ENCODE measurements around the gene DIS3L2. TPM values are rescaled to one million over a fixed set of nuclear protein-coding genes. Genes with fewer than 3 reads are reported as not detected.
"Not testable (repeated sequence)": the region's sequence is repeated elsewhere in the genome, so short reads cannot be mapped to it uniquely, and the experiment has no call there.

The DIS3L2 gene
- total and polyA plus RNA-seq, 2 of the 8 experiments (the other 6 are each of a cell fraction or from before 2014, with no cell fraction given): 11.5 to 21.6 TPM

GRCh38 chr2:232366461-232366860 lies 404.9 kb downstream of the DIS3L2 start:
- H3K4me3 ChIP-seq (ENCODE audit: extremely low read depth in 1 of 4, insufficient read depth in 2 of 4, low read depth in 3 of 4, low read length in 4 of 4); H3K56ac ChIP-seq (replicated peaks; ENCODE audit: insufficient read length, low read depth, low read length); H4K91ac ChIP-seq (replicated peaks; ENCODE audit: insufficient read length, low read length); H4K20me1 ChIP-seq (replicated peaks in 1 of 2; ENCODE audit: control insufficient read depth in 1 of 2, insufficient read depth in 2 of 2, low read length in 2 of 2); H4K8ac ChIP-seq (ENCODE audit: extremely low read depth, insufficient read depth, low read length); H2BK120ac ChIP-seq (replicated peaks; ENCODE audit: low read depth, low read length); H2BK15ac ChIP-seq (ENCODE audit: low read length); H2BK12ac ChIP-seq (ENCODE audit: low read depth, low read length); H2AFZ ChIP-seq (ENCODE audit: low read length); H3K23ac ChIP-seq (ENCODE audit: insufficient read length); H3K9ac ChIP-seq (replicated peaks in 1 of 4; ENCODE audit: extremely low read depth in 1 of 4, low read depth in 3 of 4, low read length in 3 of 4); H3K79me2 ChIP-seq (ENCODE audit: control insufficient read depth in 1 of 2, insufficient read depth in 2 of 2, low read length in 2 of 2); H3K27me3 ChIP-seq (replicated peaks in 1 of 4; ENCODE audit: control insufficient read depth in 3 of 4, extremely low read depth in 1 of 4, insufficient read depth in 3 of 4, low read length in 3 of 4); H3K23me2 ChIP-seq (ENCODE audit: low read depth, low read length); H2BK5ac ChIP-seq (ENCODE audit: low read depth, low read length); H3K4ac ChIP-seq (replicated peaks; ENCODE audit: insufficient read length, low read depth, low read length); DNase-seq (ENCODE audit: low read depth in 1 of 2, low spot score in 2 of 2); H3K18ac ChIP-seq (ENCODE audit: extremely low read depth, low read length); H4K5ac ChIP-seq (ENCODE audit: insufficient read length, low read depth, low read length); H3K4me2 ChIP-seq (ENCODE audit: insufficient read depth in 1 of 2, low read depth in 2 of 2, low read length in 2 of 2); H3K27ac ChIP-seq (ENCODE audit: low read depth, low read length); H2BK20ac ChIP-seq (ENCODE audit: low read length); H3K79me1 ChIP-seq (ENCODE audit: low read depth, low read length); H3K36me3 ChIP-seq (ENCODE audit: control insufficient read depth in 2 of 4, insufficient read depth in 4 of 4, low read length in 3 of 4); H3K14ac ChIP-seq (ENCODE audit: insufficient read length); H2AK5ac ChIP-seq (ENCODE audit: low read depth, low read length); H3K9me3 ChIP-seq (ENCODE audit: insufficient read depth in 2 of 2, low read depth in 1 of 2, low read length in 1 of 2); FAIRE-seq: not testable (repeated sequence)
- 96% methylated on average over 18 of the region's 23 CpGs; no CpG with 5 or more reads in 1 of the 2 experiments for WGBS, 2 experiments (ENCODE audit: extremely low coverage in 1 of 2, insufficient coverage in 1 of 2, insufficient read length in 1 of 2, insufficient replicate concordance in 2 of 2, low coverage in 1 of 2, low lambda C conversion rate in 2 of 2, missing lambda C conversion rate in 1 of 2)
- ChIA-PET POLR2A (ENCODE audit: partially characterized antibody) (interaction anchor here (1.1 to 2.3 kb wide), 2 partner anchors 20 to 61 kb away, joined by 3 to 4 read pairs; no protein-coding TSS in a partner anchor), CTCF (ENCODE audit: partially characterized antibody) (interaction anchor here (0.8 to 9.5 kb wide), 34 partner anchors 10 to 469 kb away, joined by 3 to 100 read pairs (median 6); partner anchors contain the start of genes ALPG and ALPP)
- peaks cover 0 to 24% (median 6%) of the 10 kb centered on the region in 4 experiments; a peak in 6 of 7 replicates for H3K4me1 ChIP-seq (replicated peaks in 1 of 4; ENCODE audit: control insufficient read depth in 3 of 4, insufficient read depth in 4 of 4, low read length in 3 of 4)

Data from H1 (cell line).